Measurements from ENCODE around the gene CCL7. TPM values are rescaled to one million over a fixed set of nuclear protein-coding genes. Genes with fewer than 3 reads are reported as not detected.

CCL7 gene
- polyA plus RNA-seq, 3 donors, result 0.25 to 0.38 TPM; not detected in 1

DNA sequence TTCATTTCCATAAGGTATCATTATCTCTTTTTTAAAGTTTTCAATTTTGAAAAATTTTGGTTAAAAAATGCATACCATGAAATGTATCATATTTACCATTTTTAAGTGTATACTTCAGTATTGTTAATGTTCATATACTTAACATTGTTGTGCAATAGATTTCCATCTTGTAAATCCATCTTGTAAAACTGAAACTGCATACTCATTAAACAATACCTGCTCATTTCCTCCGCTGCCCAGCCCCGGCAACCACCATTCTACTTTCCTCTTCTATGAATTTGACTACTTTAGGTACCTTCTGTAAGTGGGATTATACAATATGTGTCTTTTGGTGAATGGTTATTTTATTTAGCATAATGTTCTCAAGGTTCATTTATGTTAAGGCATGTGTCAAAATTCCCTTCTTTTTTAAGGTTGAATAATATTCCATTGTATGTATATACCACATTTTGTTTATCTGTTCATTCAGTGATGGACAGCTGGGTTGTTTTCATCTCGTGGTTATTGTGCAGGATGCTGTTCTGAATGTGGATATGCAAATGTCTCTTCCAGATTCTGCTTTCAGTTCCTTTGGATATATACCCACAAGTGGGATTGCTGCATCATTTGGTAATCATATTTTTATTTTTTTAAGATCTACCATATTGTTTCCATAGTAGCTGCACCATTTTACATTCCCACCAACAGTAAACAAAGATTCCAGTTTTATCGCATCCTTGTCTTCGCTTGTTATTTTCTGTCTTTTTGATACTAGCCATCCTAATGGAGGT lies 8.3 kb upstream of the CCL7 start:
- Histone ChIP-seq H3K79me2 (ENCODE audit: insufficient read depth, low read length) (no peaks in the 10 kb centered on the region), H3K4me3 (replicated peaks in 1 of 3; ENCODE audit: low read depth in 2 of 3, low read length in 3 of 3) (no peak overlapping the region), H2AFZ (ENCODE audit: insufficient read depth, low read depth, low read length, poor library complexity, severe bottlenecking) (no peak overlapping the region), H3K27me3 (ENCODE audit: control insufficient read depth in 2 of 2, insufficient read depth in 2 of 2, low read length in 2 of 2) (no peaks in the 10 kb centered on the region), H3K9me3 (replicated peaks in 1 of 2; ENCODE audit: control insufficient read depth in 1 of 2, insufficient read depth in 1 of 2, low read length in 2 of 2) (no peaks in the 10 kb centered on the region), H3K27ac (ENCODE audit: low read depth in 1 of 2, low read length in 2 of 2) (no peak overlapping the region), H4K20me1 (ENCODE audit: insufficient read depth, low read length) (no peaks in the 10 kb centered on the region), H3K36me3 (replicated peaks in 1 of 2; ENCODE audit: control insufficient read depth in 1 of 2, insufficient read depth in 2 of 2, low read length in 2 of 2) (no peaks in the 10 kb centered on the region), H3K4me2 (replicated peaks; ENCODE audit: extremely low read depth, low read length, poor library complexity, severe bottlenecking) (no peak overlapping the region), H3K4me1 (ENCODE audit: control insufficient read depth in 1 of 2, insufficient read depth in 2 of 2, low read length in 2 of 2) (peaks cover 23 to 24% of the 10 kb centered on the region in 2 donors), H3K9ac (ENCODE audit: insufficient read depth, low read length, poor library complexity, severe bottlenecking) (no peak overlapping the region)
- WGBS (ENCODE audit: insufficient coverage), result no CpG with 5 or more reads among the region's 5 CpGs
- H3K36me3 Mint-ChIP-seq, result no peaks in the 10 kb centered on the region
- TF ChIP-seq, protein P1, sequence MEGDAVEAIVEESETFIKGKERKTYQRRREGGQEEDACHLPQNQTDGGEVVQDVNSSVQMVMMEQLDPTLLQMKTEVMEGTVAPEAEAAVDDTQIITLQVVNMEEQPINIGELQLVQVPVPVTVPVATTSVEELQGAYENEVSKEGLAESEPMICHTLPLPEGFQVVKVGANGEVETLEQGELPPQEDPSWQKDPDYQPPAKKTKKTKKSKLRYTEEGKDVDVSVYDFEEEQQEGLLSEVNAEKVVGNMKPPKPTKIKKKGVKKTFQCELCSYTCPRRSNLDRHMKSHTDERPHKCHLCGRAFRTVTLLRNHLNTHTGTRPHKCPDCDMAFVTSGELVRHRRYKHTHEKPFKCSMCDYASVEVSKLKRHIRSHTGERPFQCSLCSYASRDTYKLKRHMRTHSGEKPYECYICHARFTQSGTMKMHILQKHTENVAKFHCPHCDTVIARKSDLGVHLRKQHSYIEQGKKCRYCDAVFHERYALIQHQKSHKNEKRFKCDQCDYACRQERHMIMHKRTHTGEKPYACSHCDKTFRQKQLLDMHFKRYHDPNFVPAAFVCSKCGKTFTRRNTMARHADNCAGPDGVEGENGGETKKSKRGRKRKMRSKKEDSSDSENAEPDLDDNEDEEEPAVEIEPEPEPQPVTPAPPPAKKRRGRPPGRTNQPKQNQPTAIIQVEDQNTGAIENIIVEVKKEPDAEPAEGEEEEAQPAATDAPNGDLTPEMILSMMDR (IDR thresholded peaks at IDR 0.05), result no peak
- H3K9me3 Mint-ChIP-seq, result peaks cover 0 to 3% (median 0%) of the 10 kb centered on the region in 7 donors
- intact Hi-C loops (cut with micrococcal nuclease), result no loop called here
- H3K4me1 Mint-ChIP-seq, result peaks cover 30% of the 10 kb centered on the region
- H3K27ac Mint-ChIP-seq, result no peak overlapping the region
- no peak for DNase-seq
- peaks cover 2 to 6% (median 3%) of the 10 kb centered on the region in 3 donors for H3K27me3 Mint-ChIP-seq (ENCODE audit: low read depth in 3 of 3)
- peak overlapping the region in 1 of 2 donors; percentile 13 for H3K4me3 Mint-ChIP-seq

DNA sequence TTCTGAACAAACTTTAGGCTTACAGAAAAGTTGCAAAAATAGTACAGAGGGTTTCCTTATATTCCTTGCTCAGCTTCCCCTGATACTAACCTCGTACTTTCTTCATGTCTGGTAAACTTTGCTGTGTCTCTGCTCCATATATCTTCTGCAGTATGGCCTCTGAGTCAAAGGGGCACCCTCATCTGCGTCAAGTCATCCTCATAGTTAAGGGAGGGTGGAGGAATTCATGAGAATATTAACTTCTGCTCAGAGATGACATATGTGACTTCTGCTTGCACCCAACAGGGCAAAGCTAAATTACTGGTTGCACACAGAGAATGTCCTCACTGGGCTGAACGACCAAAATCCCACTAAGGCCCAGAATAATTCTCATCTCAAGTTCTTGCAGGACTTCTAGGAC lies 4.3 kb upstream of the CCL7 start:
- H3K27ac Mint-ChIP-seq, result peak overlapping the region in 6 of 7 donors; percentile 19 to 85 (median 38)
- no peaks in the 10 kb centered on the region for H3K79me2 ChIP-seq (ENCODE audit: insufficient read depth, low read length)
- intact Hi-C loops (cut with micrococcal nuclease), result no loop called here
- H3K36me3 ChIP-seq (replicated peaks in 1 of 2; ENCODE audit: control insufficient read depth in 1 of 2, insufficient read depth in 2 of 2, low read length in 2 of 2), result no peaks in the 10 kb centered on the region
- no peaks in the 10 kb centered on the region for H3K9me3 ChIP-seq (replicated peaks in 1 of 2; ENCODE audit: control insufficient read depth in 1 of 2, insufficient read depth in 1 of 2, low read length in 2 of 2)
- H3K4me1 Mint-ChIP-seq, result peaks cover 36% of the 10 kb centered on the region
- no peak overlapping the region for H3K9ac ChIP-seq (ENCODE audit: insufficient read depth, low read length, poor library complexity, severe bottlenecking)
- TF ChIP-seq, protein P1 (IDR thresholded peaks at IDR 0.05), result no peak
- peak overlapping the region in 1 of 2 donors; percentile 10 for H3K27ac ChIP-seq (ENCODE audit: low read depth in 1 of 2, low read length in 2 of 2)
- H4K20me1 ChIP-seq (ENCODE audit: insufficient read depth, low read length), result no peaks in the 10 kb centered on the region
- peaks cover 7 to 8% (median 8%) of the 10 kb centered on the region in 3 donors for H3K27me3 Mint-ChIP-seq (ENCODE audit: low read depth in 3 of 3)
- no peak overlapping the region for H3K4me3 ChIP-seq (replicated peaks in 1 of 3; ENCODE audit: low read depth in 2 of 3, low read length in 3 of 3)
- peaks cover 0 to 3% (median 0%) of the 10 kb centered on the region in 7 donors for H3K9me3 Mint-ChIP-seq
- no peaks in the 10 kb centered on the region for H3K27me3 ChIP-seq (ENCODE audit: control insufficient read depth in 2 of 2, insufficient read depth in 2 of 2, low read length in 2 of 2)
- H3K36me3 Mint-ChIP-seq, result no peaks in the 10 kb centered on the region
- peak; percentile 28 to 66 (median 51) for DNase-seq
- 50% methylated on average over 1 of the region's 3 CpGs for WGBS (ENCODE audit: insufficient coverage)
- peaks cover 28 to 33% of the 10 kb centered on the region in 2 donors for H3K4me1 ChIP-seq (ENCODE audit: control insufficient read depth in 1 of 2, insufficient read depth in 2 of 2, low read length in 2 of 2)
- H3K4me3 Mint-ChIP-seq, result no peak overlapping the region
- no peak overlapping the region for H3K4me2 ChIP-seq (replicated peaks; ENCODE audit: extremely low read depth, low read length, poor library complexity, severe bottlenecking)
- H2AFZ ChIP-seq (ENCODE audit: insufficient read depth, low read depth, low read length, poor library complexity, severe bottlenecking), result no peak overlapping the region
